GF-D8 (cell line): ENCODE results near the gene PEAR1.

Experiments
- DNase-seq: peaks from one replicate; lab custom pipeline; 2025; lab: John Stamatoyannopoulos, UW

PEAR1 gene

GRCh38 chr1:156941675-156942074, 48.2 kb downstream of the PEAR1 start:
- DNase-seq = no peak

DNA sequence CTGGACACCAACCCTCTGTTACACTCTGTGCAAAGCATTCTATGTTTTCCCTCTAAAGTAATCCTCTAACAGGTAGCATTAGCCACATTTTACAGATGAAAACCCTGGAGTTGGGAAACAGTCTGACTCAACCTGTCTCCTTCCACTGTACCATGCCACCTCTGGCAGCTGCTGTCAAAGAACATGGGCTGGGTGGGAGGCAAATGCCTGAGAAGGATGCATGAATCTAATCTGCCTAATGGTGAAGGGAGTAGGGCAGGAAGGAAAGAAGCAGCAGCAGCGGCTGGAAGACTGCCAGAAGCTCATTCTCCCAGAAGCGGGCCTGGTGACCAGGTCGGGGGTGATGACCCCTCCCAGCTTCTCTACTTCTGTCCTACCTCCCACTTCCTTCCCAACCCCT, 48.7 kb downstream of the PEAR1 start:
- no peak for DNase-seq

DNA sequence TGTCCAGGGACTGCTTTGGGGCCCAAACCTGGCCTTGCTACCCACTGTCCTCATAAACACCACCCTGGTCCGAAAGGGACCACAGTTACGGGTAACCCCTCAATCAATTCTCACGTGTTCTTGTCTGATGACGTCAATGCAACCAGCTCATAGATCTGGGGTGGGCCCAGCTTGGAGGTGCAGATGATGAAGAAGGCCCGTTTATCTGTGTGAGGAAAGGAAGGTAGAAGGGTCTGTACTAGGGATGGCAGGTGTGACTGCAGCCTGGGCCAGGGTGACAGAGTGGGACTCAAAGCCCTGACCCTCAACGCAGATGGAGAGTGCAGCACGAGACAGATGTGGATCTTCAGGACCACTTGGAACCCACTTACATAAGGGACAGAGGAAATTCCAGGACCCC, 49.1 kb downstream of the PEAR1 start:
- DNase-seq = no peak

DNA sequence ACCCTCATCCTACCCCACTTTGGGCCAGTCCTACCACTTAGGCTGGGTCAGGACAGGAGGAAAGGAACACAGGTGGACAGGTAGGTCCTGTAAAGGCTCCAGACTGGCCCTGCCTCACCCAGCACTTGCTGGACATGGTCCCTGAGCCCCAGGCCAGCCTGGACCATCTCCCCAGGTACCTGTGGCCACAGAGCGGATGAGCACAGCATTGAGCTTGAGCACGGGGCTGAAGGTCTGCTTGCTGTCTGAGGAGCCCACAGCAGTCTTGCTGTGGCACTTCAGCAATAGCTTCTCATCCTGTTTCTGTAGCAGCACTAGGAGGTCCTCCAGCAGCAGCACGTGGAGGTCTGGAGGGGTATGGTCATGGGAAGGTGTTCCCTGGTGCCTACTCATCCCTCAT, 50.2 kb downstream of the PEAR1 start:
- no peak for DNase-seq

DNA sequence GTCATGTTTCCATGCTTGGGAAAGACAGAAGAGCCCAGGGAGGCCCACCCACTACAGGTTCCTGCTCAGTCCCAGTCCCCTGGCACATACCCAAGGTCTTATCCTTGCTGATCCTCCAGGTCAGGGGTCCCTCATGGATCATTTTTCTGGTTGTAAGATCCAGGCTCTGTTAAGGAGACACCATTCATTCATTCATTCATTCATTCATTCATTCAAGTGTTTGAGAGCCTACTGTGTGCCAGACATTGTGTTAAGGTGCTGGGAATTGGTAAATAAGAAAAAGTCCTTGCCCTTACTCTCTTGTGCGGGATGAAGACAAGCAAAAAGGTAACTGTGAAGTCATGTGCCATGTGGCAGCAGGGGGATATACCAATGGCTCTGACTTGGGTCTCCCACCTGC, 50.8 kb downstream of the PEAR1 start:
- no peak for DNase-seq

DNA sequence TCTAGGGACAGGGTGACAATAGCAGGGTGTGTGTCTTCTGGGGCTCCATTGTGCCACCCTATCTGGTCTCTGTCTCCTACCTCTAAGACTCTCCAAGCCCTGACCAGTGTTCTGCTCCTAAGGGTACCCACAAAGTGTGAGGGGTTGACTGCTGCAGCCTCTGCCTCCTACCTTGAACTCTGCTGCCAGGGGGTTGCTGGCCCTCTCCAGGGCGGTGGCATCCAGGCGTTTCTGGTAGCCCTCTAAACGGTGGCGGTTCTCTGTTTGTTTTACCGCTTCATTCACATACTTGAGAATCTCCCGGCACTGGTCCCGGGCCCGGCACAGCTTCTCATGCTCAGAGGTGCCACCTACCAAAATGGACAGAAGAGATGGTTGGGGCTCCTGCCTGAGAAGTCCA, 51.3 kb downstream of the PEAR1 start:
- DNase-seq = no peak

- DNase-seq = no peak
These were observed 52.6 kb downstream of the PEAR1 start for GRCh38 chr1:156945881-156946661.

DNA sequence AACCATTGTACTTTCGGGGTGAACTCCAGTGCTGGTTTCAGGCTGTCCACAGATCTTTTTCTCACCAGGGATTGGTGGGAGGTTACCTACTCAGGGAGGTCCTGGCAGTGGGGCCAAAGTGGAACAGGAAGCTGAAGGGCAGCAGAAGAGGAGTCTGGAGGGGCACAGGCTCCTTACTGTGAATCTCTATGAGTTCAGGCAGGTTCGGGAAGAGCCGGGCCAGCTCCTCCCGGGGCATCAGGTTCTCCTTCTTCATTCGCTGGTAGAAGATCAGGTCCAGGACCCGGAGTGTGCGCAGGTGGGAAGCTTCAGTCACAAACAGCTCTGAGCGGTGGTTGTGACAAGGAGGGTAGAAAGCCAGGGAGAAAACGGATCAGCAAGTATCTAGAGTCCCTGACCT, 53.6 kb downstream of the PEAR1 start:
- no peak for DNase-seq

GRCh38 chr1:156947818-156948525, 54.5 kb downstream of the PEAR1 start:
- no peak for DNase-seq

GRCh38 chr1:156948708-156949107, 55.2 kb downstream of the PEAR1 start:
- no peak for DNase-seq

DNA sequence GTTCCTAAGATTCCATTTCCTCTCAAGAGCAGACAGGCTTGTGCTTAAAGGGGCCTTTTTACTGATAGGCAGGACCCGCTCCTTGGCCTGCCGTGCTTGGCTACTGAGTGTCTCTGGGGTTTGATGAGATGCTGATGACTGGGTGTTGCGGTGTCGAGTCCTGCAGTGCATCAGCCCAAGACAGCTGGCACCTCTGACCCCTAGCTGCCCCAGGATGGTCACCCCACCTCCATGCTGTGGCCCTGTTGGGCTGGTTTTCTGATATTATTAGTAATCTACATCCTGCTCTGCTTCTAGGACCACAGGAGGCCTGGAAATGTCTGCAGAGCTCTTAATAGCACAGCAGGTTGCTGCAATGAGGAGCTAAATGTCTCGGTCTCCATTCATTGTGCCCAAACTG, 55.6 kb downstream of the PEAR1 start:
- DNase-seq = no peak

DNA sequence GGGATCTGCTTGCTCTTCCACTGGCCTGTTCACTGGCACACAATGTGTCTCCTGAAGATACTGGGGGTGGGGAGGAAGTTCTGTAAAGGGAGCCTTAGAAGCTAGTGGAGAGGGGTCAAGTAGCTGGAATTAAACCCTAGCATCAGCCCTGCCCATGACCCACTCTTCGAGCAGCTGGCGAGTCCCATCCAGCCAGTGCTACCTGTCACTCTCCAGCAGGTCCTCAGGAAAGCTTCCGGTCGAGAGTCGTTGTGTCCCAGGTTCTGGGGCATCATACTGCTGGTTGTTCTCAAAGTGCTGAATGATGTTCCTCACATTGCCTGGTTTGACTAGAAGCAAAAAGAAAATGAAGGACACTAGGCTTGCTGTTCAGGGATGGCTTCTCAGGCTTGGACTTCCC, 57.9 kb downstream of the PEAR1 start:
- no peak for DNase-seq

DNA sequence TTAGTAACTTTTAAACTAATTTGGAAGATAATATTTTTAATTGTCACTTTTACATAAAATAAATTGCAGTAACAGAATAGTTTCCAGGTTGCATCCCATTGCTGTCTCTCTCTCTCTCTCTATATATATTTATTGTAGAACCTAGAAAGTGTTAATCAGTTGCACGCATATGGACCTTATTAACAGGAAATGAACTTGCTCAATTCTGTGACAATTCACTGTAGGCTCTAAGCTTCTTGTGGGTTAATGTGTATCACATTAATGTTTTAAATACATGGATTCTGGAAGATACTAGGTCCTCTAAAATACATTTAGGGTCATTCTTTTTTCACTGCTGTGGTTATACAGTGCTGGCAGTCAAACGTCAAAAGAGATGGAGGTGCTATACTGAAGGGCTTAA, 60.1 kb downstream of the PEAR1 start:
- no peak for DNase-seq

DNA sequence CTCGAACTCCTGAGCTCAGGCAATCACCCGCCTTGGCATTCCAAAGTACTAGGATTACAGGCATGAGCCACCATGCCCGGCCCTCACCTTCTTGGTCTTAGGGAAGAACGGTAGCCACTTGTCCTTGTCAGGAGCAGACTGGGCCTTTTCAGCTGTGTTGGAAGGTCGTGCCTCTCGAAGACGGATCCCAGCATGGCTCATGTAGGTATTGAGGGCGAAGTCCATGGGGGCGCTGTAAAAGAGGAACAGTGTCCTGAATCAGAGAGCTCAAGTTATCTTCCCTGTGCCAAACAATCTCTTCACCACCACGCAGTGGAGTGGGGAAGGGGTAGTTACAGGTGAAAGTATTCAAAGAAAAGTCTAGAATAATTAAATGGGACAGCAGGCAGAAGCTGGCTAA, 62.8 kb downstream of the PEAR1 start:
- DNase-seq = no peak

GRCh38 chr1:156957634-156958033, 64.1 kb downstream of the PEAR1 start:
- DNase-seq = no peak

DNA sequence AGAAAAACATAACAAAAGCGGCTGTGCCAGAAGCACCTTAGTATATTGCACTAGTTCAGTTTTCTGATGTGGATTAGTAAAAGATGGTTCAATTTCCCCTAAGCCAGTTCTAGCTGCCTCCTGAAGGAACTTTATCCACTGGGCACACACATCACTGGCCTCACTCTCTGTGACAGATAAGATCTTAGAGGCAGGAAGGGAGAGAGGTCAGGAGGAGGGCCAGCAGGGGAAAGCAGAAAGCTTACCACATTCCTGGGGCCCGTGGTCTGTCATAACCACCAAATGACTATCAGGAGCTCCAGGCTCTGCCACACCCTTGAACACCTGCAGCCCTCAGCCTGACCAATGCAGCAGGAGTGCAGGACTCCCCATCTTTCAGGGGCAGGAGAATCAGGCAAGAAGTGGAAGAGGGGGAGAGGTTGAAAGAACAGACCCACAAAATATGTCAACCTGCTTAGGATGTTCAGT, 64.8 kb downstream of the PEAR1 start:
- DNase-seq = peak; percentile 79

DNA sequence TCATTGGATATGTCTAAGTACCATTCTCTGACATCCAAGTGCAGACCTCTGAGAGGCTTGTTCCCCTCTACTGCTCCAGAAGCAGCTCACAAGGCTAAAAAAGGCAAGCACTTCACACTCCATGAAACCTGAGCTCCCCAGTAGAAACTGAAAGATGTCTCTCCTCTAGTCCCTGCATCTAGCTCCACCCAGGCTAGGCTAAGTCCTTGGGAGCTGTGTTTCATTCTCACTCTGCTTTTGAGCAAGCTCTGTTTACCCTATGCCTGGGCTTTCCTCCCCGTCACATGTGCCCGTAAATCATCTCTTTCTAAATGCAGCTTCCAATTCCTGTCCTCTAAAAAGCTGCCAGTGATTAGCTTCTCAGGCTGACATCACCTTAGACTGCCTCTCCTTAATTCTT, 65.9 kb downstream of the PEAR1 start:
- no peak for DNase-seq

DNA sequence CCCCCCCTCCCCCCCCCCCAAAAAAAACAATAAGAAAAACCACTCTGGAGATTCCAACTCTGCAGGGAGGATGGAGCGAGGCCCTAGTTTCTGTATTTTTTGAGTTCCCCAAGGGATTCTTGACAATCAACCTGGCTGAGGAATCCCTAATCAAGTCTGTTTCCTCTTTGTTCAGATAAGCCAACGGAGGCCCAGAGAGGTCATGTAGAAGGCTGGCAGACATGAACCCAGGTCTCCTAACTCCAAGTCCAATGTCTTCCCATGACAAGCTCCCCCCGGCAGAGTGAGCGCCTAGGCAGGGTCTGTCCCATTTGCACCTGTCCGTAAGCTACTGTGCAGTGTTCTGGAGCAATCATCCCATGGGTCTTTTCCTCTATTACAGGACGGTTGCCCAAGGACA, 66.4 kb downstream of the PEAR1 start:
- no peak for DNase-seq

DNA sequence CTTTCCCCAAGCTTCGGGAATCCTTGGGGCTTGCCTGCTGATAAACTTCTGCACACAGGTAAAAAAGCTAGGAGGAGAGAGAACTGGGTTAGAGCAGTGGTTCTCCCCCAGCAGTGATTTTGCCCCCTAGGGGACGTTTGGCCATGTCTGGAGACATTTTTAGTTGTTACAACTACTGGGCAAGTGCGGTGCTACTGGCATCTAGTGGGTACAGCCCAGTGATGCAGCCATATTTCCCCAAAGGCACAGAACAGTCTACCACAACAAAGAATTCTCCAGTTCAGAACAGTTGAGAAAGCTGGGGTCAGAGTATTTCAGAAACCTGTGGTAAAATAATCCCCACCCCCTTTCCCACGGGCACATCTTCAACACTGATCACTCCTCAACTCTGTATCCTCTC, 68.2 kb downstream of the PEAR1 start:
- peak; percentile 19 for DNase-seq

DNA sequence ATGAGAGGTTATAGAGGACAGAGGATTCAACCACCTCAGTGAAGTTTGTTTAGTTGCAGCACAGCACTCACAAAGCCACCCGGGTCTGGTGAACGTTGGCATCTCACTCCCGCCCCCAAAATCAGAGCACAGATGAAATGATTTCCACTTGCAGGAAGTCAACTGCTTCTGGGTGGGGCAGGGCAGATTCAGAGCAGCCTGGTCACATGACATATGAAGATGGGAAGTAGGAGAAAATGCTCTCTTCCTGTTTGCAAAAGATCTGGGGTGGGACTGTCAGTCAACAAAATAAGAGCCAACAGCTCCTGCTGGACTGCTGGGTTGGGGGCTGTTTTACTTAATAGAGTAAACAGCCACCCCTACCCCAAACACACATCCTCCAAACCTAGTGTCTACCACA, 70.1 kb downstream of the PEAR1 start:
- peak; percentile 28 for DNase-seq

- no peak for DNase-seq
These were observed 70.9 kb downstream of the PEAR1 start for GRCh38 chr1:156964441-156964840.
